ENCODE results near the gene SMYD4.

Gene SMYD4

GRCh38 chr17:1730326-1731193 lies 99.1 kb downstream of the SMYD4 start:
- no peak for DNase-seq

GRCh38 chr17:1729966-1730325 lies 99.8 kb downstream of the SMYD4 start:
- DNase-seq, result no peak

Measured in T-helper 1 cell (primary cell).